HG03565 (cell line): Measurements from ENCODE around the gene MRAP2.
"Not testable (repeated sequence)": the region's sequence is repeated elsewhere in the genome, so short reads cannot be mapped to it uniquely, and the experiment has no call there.

Experiments used
- ATAC-seq: cut with Tn5 transposase; IDR thresholded peaks from one replicate; pipeline ENCODE4 v1.9.1; 2021; ENCODE audit warnings: mild to moderate bottlenecking, moderate library complexity; ENCODE audit not compliant: unreplicated experiment

The MRAP2 gene

DNA sequence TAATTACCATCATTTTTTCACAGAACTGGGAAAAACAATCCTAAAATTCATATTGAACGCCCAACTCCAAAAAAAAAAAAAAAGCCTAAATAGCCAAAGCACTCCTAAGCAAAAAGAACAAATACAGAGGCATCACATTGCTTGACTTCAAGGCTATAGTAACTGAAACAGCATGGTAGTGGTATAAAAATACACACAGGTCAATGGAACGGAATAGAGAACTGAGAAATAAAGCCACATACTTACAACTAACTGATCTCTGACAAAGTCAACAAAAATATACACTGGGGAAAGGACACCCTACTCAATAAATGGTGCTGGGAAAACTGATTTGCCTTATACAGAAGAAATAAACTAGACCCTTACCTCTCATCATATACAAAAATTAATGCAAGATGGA is 89.6 kb downstream of the MRAP2 start:
- ATAC-seq: peak; percentile 77

DNA sequence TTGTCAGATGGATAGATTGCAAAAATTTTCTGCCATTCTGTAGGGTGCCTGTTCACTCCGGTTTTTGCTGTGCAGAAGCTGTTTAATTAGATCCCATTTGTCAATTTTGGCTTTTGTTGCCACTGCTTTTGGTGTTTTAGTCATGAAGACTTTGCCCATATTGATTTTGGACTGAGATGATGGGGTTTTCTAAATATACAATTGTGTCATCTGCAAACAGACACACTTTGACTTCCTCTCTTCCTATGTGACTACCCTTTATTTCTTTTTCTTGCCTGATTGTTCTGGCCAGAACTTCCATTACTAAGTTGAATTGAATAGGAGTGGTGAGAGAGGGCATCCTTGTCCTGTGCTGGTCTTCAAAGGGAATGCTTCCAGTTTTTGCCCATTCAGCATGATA is 96.0 kb downstream of the MRAP2 start:
- not testable (repeated sequence) for ATAC-seq

DNA sequence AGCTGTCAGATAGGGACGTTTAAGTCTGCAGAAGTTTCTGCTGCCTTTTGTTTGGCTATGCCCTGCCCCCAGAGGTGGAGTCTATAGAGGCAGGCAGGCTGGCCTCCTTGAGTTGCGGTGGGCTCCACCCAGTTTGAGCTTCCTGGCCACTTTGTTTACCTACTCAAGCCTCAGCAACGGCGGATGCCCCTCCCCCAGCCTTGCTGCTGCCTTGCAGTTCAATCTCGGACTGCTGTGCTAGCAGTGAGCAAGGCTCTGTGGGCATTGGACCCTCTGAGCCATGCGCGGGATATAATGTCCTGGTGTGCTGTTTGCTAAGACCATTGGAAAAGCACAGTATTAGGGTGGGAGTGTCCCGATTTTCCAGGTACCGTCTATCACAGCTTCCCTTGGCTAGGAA is 99.8 kb downstream of the MRAP2 start:
- ATAC-seq: not testable (repeated sequence)

DNA sequence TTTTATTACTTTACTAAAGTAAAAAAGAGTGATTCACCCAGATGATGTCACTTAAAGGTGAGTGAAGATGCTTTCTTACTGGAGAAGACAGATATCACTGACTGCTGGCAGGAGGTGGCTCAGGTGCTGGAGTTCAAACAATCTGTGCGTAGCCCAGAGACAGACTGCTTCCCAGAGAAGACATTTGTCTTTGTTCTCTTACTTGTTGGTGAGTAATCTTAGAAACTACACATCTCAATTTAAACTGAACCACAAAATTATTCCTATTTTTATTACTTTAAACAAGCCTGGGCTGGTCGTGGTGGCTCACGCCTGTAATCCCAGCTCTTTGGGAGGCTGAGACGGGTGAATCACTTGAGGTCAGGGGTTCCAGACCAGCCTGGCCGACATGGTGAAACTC is 101.7 kb downstream of the MRAP2 start:
- no peak for ATAC-seq

DNA sequence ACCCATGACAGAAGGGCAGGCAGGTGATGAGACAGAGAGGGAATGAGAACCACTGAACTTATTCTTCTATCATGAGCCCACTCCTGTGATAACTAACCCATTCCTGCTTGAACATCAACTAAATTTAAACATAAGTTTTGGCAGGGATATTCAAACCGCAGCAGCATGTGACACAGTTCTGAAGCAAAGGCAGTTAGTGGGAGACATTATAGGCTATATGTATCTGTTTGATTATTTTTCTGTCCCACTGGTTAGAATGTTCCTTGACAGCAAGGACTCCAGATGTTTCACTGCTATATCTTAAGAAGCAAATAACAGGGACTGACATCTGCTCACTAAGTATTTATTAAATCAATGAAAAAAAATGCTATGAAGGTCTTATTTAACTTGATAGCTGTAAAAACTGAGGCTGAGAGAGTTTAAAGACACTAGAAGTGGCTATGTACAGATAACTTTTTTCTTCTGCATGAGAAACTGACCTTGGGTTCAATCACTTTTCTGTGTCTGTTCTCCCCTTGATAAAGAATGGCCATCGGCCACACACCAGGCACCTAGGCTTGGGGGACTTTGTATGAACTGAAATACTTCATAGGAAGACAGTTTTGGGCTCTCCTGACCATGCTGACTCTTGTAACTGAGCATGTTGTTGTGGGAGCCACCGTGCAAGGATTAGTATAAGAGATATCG is 102.9 kb downstream of the MRAP2 start:
- no peak for ATAC-seq

DNA sequence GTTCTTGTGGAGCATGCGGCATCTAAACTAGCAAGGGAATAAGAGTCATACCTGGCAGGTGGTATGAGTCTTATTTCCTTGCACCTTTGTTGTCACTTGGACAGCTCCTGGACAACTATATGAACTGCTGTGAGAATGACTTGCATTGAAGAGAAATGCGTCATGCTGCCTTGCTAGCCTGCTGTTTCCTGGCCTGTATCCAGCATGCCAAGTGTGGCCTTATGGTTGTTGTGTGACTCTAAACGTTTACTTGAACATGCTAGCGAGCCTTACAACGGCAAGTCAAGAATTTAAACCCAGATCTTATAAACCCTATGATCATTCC is 103.4 kb downstream of the MRAP2 start:
- no peak for ATAC-seq

DNA sequence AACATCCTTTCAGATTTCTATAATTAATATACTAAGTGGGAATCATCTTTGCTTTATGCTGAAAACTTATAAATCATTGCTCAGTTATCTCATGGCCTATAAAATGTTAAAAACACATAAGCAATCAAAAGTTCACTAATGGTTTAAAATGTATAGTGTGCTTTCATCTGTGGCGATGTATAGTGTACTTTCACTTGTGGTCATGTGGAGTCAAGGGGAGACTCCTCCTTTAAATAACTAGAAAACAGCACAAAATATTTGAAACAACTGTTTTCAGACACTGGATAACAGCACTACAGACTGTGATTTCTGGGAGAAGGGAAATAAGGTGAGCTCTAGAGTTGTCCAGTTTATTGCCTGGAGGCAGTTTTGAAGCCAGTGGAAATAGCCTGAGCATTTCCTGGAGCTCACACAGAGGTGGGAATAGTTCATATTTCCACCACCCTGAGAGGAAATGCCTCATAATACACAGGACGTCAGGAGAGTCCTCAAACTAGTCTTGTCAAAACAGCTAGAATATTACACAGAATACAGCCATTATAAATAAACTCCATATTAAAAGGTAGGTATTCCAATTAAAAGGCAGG is 104.5 kb downstream of the MRAP2 start:
- ATAC-seq: no peak

DNA sequence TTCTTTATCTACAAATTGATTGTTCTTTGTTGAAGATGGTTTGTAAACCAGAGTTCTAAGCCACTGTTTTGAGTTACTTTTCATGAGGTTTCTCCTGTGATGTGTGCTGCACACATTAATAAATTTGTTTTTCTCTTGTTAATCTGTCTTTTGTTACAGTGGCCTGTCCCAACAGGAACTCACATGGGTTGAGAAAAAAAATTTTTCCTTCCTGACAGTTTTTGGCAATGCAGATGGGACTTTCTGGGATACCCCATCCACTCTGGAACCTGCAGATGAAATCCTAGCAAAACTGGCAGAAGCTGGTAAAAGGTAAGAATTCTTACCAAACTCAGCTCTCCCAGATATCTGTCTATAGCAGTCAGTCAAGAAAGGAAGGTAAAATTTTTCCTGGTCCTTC is 105.7 kb downstream of the MRAP2 start:
- no peak for ATAC-seq
